Measurements from ENCODE around the gene SPATA3. TPM values are rescaled to one million over a fixed set of nuclear protein-coding genes. Genes with fewer than 3 reads are reported as not detected.

SPATA3 gene
- total and polyA plus RNA-seq, 2 donors: not detected

DNA sequence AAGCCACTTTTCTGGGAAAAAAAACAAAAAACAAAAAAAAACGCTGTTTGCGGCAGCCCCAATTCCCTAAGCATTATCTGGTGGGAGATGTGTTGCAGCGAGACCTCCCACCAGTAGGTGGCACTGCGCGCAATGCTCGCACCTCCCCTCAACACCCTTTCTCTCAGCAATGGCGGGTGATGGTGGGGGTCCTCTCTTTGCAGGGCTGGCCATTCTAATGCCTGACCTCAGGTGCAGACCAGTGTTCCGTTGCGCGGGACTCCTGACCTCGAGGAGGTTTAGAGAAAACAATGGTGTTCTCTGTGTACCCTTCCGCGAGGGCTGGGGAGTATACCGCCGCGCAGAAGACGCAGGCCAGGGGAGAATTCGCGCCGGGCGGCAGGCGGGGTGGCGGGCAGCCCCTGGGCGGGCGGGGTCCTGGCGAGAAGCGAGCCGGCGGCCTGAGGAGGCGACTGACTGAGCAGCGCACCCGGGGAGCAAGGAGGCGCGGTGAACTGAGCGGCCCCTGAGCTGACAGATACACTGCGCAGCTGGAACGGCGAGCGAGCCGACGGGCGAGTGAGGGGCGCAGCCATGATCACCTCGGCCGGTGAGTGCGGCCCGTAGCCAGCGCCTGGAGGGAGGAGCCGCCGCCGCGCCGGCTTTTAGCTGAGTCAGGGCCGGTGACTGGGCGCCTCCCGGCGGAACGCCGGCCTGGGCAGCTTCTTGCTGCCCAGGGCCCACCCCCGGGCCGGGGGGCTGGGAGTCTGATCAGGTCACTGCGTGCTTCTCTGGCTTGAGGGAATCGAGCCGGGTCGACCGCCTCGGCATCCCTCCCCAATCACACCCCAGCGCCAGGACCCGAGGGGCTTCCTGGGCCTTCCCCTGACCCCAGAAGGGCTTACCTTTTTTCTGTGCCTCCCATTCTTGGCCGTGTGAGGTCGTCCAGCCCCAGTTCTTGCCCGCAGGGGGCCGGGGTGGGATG lies 60.8 kb downstream of the SPATA3 start, which contains the start of gene PSMD1:
Gene PSMD1 (plus strand): TSS at position 415 of the 964 bp plus-strand sequence. CDS start 159 bp downstream, at position 574.
- H3K27ac ChIP-seq (ENCODE audit: low read depth in 1 of 2, low read length in 1 of 2): peak within 1 kb of the TSS; percentile 90 to 97
- DNase-seq (ENCODE audit: low read depth in 6 of 9, low spot score in 9 of 9): peak; percentile 88 to 99 (median 92)
- under 1% methylated on average over 73 of the region's 73 CpGs for WGBS
- H3K27me3 ChIP-seq (ENCODE audit: control insufficient read depth in 2 of 2, insufficient read depth in 1 of 2, low read length in 1 of 2): peaks cover 4 to 22% of the 10 kb centered on the region in 2 donors
- H3K36me3 ChIP-seq (ENCODE audit: control insufficient read depth in 2 of 2, insufficient read depth in 2 of 2, low read length in 1 of 2): peaks cover 0 to 9% of the 10 kb centered on the region in 2 donors
- peak within 1 kb of the TSS; percentile 70 to 74 for H3K4me3 ChIP-seq (ENCODE audit: low read length in 2 of 2)
- H3K4me1 ChIP-seq (ENCODE audit: control insufficient read depth in 2 of 2, insufficient read depth in 2 of 2, low read length in 2 of 2): peaks cover 15 to 29% of the 10 kb centered on the region in 2 donors
- H3K9me3 ChIP-seq (ENCODE audit: control insufficient read depth in 2 of 2, insufficient read depth in 1 of 2, low read length in 1 of 2): peaks cover 0 to 7% of the 10 kb centered on the region in 2 donors

DNA sequence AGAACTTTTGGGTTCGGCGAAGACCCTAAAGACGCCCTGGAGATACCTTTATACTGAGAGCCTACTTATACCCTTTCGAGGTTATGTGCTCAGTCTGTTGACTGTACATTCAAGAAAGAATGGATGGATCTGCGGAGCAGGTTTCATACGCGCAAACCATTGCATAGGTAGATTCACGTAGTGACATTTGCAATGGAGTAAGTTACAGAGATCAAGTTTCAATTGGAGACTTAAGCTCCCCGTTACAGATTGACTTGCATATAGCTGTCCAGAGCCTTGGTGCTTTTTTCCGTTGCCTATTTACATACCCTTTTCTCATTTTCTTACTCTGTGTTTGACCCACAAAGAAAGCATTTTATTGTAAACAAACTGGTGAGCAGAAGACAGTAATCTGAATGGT lies 61.7 kb downstream of the SPATA3 start:
- Histone ChIP-seq H3K27me3 (ENCODE audit: control insufficient read depth in 2 of 2, insufficient read depth in 1 of 2, low read length in 1 of 2) (peaks cover 4 to 14% of the 10 kb centered on the region in 2 donors), H3K9me3 (ENCODE audit: control insufficient read depth in 2 of 2, insufficient read depth in 1 of 2, low read length in 1 of 2) (peaks cover 0 to 7% of the 10 kb centered on the region in 2 donors), H3K27ac (ENCODE audit: low read depth in 1 of 2, low read length in 1 of 2) (no peak overlapping the region), H3K36me3 (ENCODE audit: control insufficient read depth in 2 of 2, insufficient read depth in 2 of 2, low read length in 1 of 2) (peaks cover 0 to 14% of the 10 kb centered on the region in 2 donors), H3K4me3 (ENCODE audit: low read length in 2 of 2) (peak overlapping the region; percentile 70 to 74), H3K4me1 (ENCODE audit: control insufficient read depth in 2 of 2, insufficient read depth in 2 of 2, low read length in 2 of 2) (peaks cover 12 to 25% of the 10 kb centered on the region in 2 donors)
- peak in 1 of 9 donors; percentile 20 for DNase-seq (ENCODE audit: low read depth in 6 of 9, low spot score in 9 of 9)
- WGBS: 12% methylated on average over 10 of the region's 10 CpGs

Other genes with a start within 250 kb of the SPATA3 start
- gene ITM2C, start 131.2 kb upstream of the SPATA3 start, total RNA-seq: 154 TPM
- gene ITM2C, start 131.2 kb upstream of the SPATA3 start, polyA plus RNA-seq: 79.4 TPM
- 2.1 TPM for gene GPR55, start 70.9 kb upstream of the SPATA3 start, total RNA-seq
- 1.9 TPM for gene GPR55, start 70.9 kb upstream of the SPATA3 start, polyA plus RNA-seq
- 0.05 TPM for gene C2orf72, start 41.4 kb downstream of the SPATA3 start, total RNA-seq
- 0.02 TPM for gene C2orf72, start 41.4 kb downstream of the SPATA3 start, polyA plus RNA-seq
- 87.6 TPM for gene PSMD1, start 60.7 kb downstream of the SPATA3 start, total RNA-seq
- 40.4 TPM for gene PSMD1, start 60.7 kb downstream of the SPATA3 start, polyA plus RNA-seq
- 1.1 TPM for gene HTR2B, start 128.9 kb downstream of the SPATA3 start, total RNA-seq
- gene HTR2B, start 128.9 kb downstream of the SPATA3 start, polyA plus RNA-seq: 0.84 TPM
- gene ARMC9, start 202.5 kb downstream of the SPATA3 start, total RNA-seq: 5.7 TPM
- 5.4 TPM for gene ARMC9, start 202.5 kb downstream of the SPATA3 start, polyA plus RNA-seq

All from thymus (tissue), 11 donors.